ENCODE data around the gene CACNA2D3. TPM values are rescaled to one million over a fixed set of nuclear protein-coding genes. Genes with fewer than 3 reads are reported as not detected.

CACNA2D3 gene
- polyA plus RNA-seq, 3 donors, result 8.3 to 21.5 (median 10.4) TPM

- TF ChIP-seq, protein P1, sequence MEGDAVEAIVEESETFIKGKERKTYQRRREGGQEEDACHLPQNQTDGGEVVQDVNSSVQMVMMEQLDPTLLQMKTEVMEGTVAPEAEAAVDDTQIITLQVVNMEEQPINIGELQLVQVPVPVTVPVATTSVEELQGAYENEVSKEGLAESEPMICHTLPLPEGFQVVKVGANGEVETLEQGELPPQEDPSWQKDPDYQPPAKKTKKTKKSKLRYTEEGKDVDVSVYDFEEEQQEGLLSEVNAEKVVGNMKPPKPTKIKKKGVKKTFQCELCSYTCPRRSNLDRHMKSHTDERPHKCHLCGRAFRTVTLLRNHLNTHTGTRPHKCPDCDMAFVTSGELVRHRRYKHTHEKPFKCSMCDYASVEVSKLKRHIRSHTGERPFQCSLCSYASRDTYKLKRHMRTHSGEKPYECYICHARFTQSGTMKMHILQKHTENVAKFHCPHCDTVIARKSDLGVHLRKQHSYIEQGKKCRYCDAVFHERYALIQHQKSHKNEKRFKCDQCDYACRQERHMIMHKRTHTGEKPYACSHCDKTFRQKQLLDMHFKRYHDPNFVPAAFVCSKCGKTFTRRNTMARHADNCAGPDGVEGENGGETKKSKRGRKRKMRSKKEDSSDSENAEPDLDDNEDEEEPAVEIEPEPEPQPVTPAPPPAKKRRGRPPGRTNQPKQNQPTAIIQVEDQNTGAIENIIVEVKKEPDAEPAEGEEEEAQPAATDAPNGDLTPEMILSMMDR (IDR thresholded peaks at IDR 0.05), result no peak
- no peaks in the 10 kb centered on the region for H3K36me3 ChIP-seq (replicated peaks in 1 of 2; ENCODE audit: control insufficient read depth in 1 of 2, insufficient read depth in 2 of 2, low read length in 2 of 2)
- no peak overlapping the region for H2AFZ ChIP-seq (ENCODE audit: insufficient read depth, low read depth, low read length, poor library complexity, severe bottlenecking)
- Mint-ChIP-seq H3K4me3 (no peak overlapping the region), H3K36me3 (no peaks in the 10 kb centered on the region), H3K27ac (peak overlapping the region in 1 of 7 donors; percentile 41), H3K9me3 (peaks cover 0 to 7% (median 2%) of the 10 kb centered on the region in 7 donors), H3K4me1 (no peaks in the 10 kb centered on the region), H3K27me3 (ENCODE audit: low read depth in 3 of 3) (peaks cover 0 to 1% (median 0%) of the 10 kb centered on the region in 3 donors)
- H3K9ac ChIP-seq (ENCODE audit: insufficient read depth, low read length, poor library complexity, severe bottlenecking), result no peak overlapping the region
- WGBS (ENCODE audit: insufficient coverage), result 82% methylated on average over 1 of the region's 4 CpGs
- H3K9me3 ChIP-seq (replicated peaks in 1 of 2; ENCODE audit: control insufficient read depth in 1 of 2, insufficient read depth in 1 of 2, low read length in 2 of 2), result peaks cover 0 to 4% of the 10 kb centered on the region in 2 donors
- DNase-seq, result no peak
- H3K4me3 ChIP-seq (replicated peaks in 1 of 3; ENCODE audit: low read depth in 2 of 3, low read length in 3 of 3), result no peak overlapping the region
- no peak overlapping the region for H3K4me2 ChIP-seq (replicated peaks; ENCODE audit: extremely low read depth, low read length, poor library complexity, severe bottlenecking)
- H3K4me1 ChIP-seq (ENCODE audit: control insufficient read depth in 1 of 2, insufficient read depth in 2 of 2, low read length in 2 of 2), result no peaks in the 10 kb centered on the region
- H3K27ac ChIP-seq (ENCODE audit: low read depth in 1 of 2, low read length in 2 of 2), result no peak overlapping the region
- H3K79me2 ChIP-seq (ENCODE audit: insufficient read depth, low read length), result no peaks in the 10 kb centered on the region
- no peaks in the 10 kb centered on the region for H3K27me3 ChIP-seq (ENCODE audit: control insufficient read depth in 2 of 2, insufficient read depth in 2 of 2, low read length in 2 of 2)
- H4K20me1 ChIP-seq (ENCODE audit: insufficient read depth, low read length), result no peaks in the 10 kb centered on the region
- intact Hi-C loops (cut with micrococcal nuclease), result no loop called here
Measured at GRCh38 chr3:54604495-54604894, 482.1 kb downstream of the CACNA2D3 start.

GRCh38 chr3:54608041-54608440 is 485.7 kb downstream of the CACNA2D3 start:
- Histone ChIP-seq H3K9me3 (replicated peaks in 1 of 2; ENCODE audit: control insufficient read depth in 1 of 2, insufficient read depth in 1 of 2, low read length in 2 of 2) (peaks cover 0 to 4% of the 10 kb centered on the region in 2 donors), H3K4me2 (replicated peaks; ENCODE audit: extremely low read depth, low read length, poor library complexity, severe bottlenecking) (no peak overlapping the region), H3K9ac (ENCODE audit: insufficient read depth, low read length, poor library complexity, severe bottlenecking) (no peak overlapping the region), H3K27me3 (ENCODE audit: control insufficient read depth in 2 of 2, insufficient read depth in 2 of 2, low read length in 2 of 2) (no peaks in the 10 kb centered on the region), H4K20me1 (ENCODE audit: insufficient read depth, low read length) (no peaks in the 10 kb centered on the region), H3K79me2 (ENCODE audit: insufficient read depth, low read length) (no peaks in the 10 kb centered on the region), H3K4me1 (ENCODE audit: control insufficient read depth in 1 of 2, insufficient read depth in 2 of 2, low read length in 2 of 2) (no peaks in the 10 kb centered on the region), H2AFZ (ENCODE audit: insufficient read depth, low read depth, low read length, poor library complexity, severe bottlenecking) (no peak overlapping the region), H3K27ac (ENCODE audit: low read depth in 1 of 2, low read length in 2 of 2) (no peak overlapping the region), H3K36me3 (replicated peaks in 1 of 2; ENCODE audit: control insufficient read depth in 1 of 2, insufficient read depth in 2 of 2, low read length in 2 of 2) (no peaks in the 10 kb centered on the region), H3K4me3 (replicated peaks in 1 of 3; ENCODE audit: low read depth in 2 of 3, low read length in 3 of 3) (no peak overlapping the region)
- intact Hi-C loops (cut with micrococcal nuclease), result no loop called here
- no peak overlapping the region for H3K27ac Mint-ChIP-seq
- TF ChIP-seq, protein P1 (IDR thresholded peaks at IDR 0.05), result no peak
- H3K9me3 Mint-ChIP-seq, result peaks cover 0 to 13% (median 2%) of the 10 kb centered on the region in 7 donors
- H3K27me3 Mint-ChIP-seq (ENCODE audit: low read depth in 3 of 3), result peaks cover 0 to 1% (median 0%) of the 10 kb centered on the region in 3 donors
- no peaks in the 10 kb centered on the region for H3K4me1 Mint-ChIP-seq
- no peaks in the 10 kb centered on the region for H3K36me3 Mint-ChIP-seq
- no peak for DNase-seq
- H3K4me3 Mint-ChIP-seq, result no peak overlapping the region

Measured in CD14-positive monocyte (primary cell).